GM12878 (cell line): ENCODE measurements around the gene RIT2. TPM values are rescaled to one million over a fixed set of nuclear protein-coding genes. Genes with fewer than 3 reads are reported as not detected.

Experiments used
- PAX8 ChIP-seq: fragments of 450-650 bp; IDR thresholded peaks from 2 replicates; pipeline ENCODE4 v1.6.1; 2017; ENCODE audit warnings: mild to moderate bottlenecking, moderate library complexity
- polyA plus RNA-seq, 11 experiments: library from polyadenylated mRNA; depleted of rRNA in 4 of 11; unstranded in 6 of 11; stranded (reverse) in 5 of 11; fragments of >200 nt; fragmentation: Nextera tagmentation in 4 of 11; fragmentation: Illumina TruSeq in 1 of 11; extraction: Ambion mirVana in 4 of 11; extraction: Trizol in 1 of 11; gene quantifications; 1 replicate in 1 of 11; 2 replicates in 10 of 11; pipeline versions ENCODE4 v1.2.1 to v1.2.3, GENCODE V29; 2011 to 2016; ENCODE audit warnings: inconsistent platforms in 2 of 11, missing spikeins in 2 of 11, low read depth in 1 of 11
- total RNA-seq, 4 experiments: library from RNA; depleted of rRNA in 3 of 4; stranded (reverse); fragments of >200 nt in 3 of 4; fragmentation: Illumina TruSeq in 1 of 4; extraction: Trizol in 1 of 4; gene quantifications; 2 replicates each; pipeline versions ENCODE4 v1.2.1 to v1.2.3, GENCODE V29; 2013 to 2021
- TF ChIP-seq, protein P1 (sequence below): IDR thresholded peaks from 2 replicates; pipeline ENCODE4 v1.6.1; 2011; ENCODE audit warnings: low read depth, mild to moderate bottlenecking, low read length, moderate library complexity, borderline replicate concordance; ENCODE audit errors: extremely low read depth

RIT2 gene
- total and polyA plus RNA-seq, 10 of the 15 experiments (the other 5 are each of a cell fraction or from before 2014, with no cell fraction given), result not detected

DNA sequence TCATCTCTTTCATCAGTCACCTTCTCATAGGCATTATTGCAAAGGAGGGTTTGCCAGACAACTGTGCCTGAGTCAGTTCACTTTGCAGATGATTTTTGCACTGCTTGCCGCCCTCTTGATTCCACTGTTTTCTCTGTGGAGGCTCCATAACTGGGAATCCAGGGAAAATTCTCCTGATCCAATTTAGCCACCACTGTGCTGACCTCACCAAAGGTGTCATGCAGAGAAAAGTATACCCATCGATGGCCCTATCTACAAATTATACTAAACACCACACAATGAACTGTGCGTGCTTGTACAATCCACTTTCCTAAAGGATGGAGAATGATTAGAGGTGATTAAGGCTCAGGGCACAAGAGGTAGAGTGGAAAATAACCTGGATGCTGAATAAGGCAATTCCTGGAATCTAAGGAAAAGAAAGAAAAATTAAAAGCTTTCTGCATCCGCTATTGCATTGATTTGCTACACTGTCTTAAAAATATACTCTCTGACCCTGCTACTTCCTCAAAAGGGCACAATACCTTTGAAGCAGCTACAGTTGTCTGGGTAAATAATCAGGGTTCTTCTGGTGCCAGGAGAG lies 409.4 kb downstream of the RIT2 start (continued):
- no peak for TF ChIP-seq PAX8
- TF ChIP-seq, protein P1, sequence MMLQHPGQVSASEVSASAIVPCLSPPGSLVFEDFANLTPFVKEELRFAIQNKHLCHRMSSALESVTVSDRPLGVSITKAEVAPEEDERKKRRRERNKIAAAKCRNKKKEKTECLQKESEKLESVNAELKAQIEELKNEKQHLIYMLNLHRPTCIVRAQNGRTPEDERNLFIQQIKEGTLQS, result no peak

Other genes starting within 250 kb of the RIT2 start
- not detected in 2 replicates for gene SYT4, start 161.8 kb upstream of the RIT2 start, total RNA-seq (2014; rRNA removed)
- gene SYT4, start 161.8 kb upstream of the RIT2 start, total RNA-seq (2014; rRNA removed; fragmentation: Illumina TruSeq; extraction: Trizol), result 0.09 TPM in 1 of 2 replicates, not detected in the other
- gene SYT4, start 161.8 kb upstream of the RIT2 start, total RNA-seq (2021), result not detected in 2 replicates
- gene SYT4, start 161.8 kb upstream of the RIT2 start, polyA plus RNA-seq (2011; rRNA removed), result not detected in 2 replicates
- not detected in 2 replicates for gene SYT4, start 161.8 kb upstream of the RIT2 start, polyA plus RNA-seq (2014; fragmentation: Illumina TruSeq; extraction: Trizol)
- not detected for gene SYT4, start 161.8 kb upstream of the RIT2 start, polyA plus RNA-seq (2014; fragmentation: Nextera tagmentation; extraction: Ambion mirVana)
- gene SYT4, start 161.8 kb upstream of the RIT2 start, polyA plus RNA-seq (2014; rRNA removed), result not detected in 2 replicates
- under 1 TPM; 0.11 to 0.18 TPM for gene SYT4, start 161.8 kb upstream of the RIT2 start, polyA plus RNA-seq (2016; fragmentation: Nextera tagmentation; extraction: Ambion mirVana)